Stimulated activated CD4-positive, alpha-beta T cell treated with anti-CD3 and anti-CD28 coated beads, Interleukin-12 subunit alpha, Interleukin-12 subunit beta, amount 100 ng/mL, for 4 hours (primary cell): ENCODE results near the gene TNFSF9.
A peak's percentile ranks its signal among the peaks of the same experiment; 100 is the strongest.

Experiments used
- DNase-seq: peaks from one replicate; pipeline ENCODE4 v3.0.0-alpha.2; 2020

TNFSF9 gene, protein sequence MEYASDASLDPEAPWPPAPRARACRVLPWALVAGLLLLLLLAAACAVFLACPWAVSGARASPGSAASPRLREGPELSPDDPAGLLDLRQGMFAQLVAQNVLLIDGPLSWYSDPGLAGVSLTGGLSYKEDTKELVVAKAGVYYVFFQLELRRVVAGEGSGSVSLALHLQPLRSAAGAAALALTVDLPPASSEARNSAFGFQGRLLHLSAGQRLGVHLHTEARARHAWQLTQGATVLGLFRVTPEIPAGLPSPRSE

GRCh38 chr19:6530386-6531162, at the start of gene TNFSF9:
TSS of gene TNFSF9 (plus strand) at chr19:6531026. CDS start at chr19:6531037, 11 bp downstream.
- peak; percentile 84 for DNase-seq

- peak; percentile 67 for DNase-seq
These were observed 49.1 kb upstream of the TNFSF9 start, which contains the start of gene DENND1C for GRCh38 chr19:6481541-6482342. TSS of gene DENND1C (minus strand) at chr19:6481787. CDS start at chr19:6481695, 92 bp downstream.

- no peak for DNase-seq
These were observed 48.5 kb upstream of the TNFSF9 start for GRCh38 chr19:6482343-6482686.

GRCh38 chr19:6483235-6483634, 47.6 kb upstream of the TNFSF9 start:
- DNase-seq = no peak

GRCh38 chr19:6484230-6484629, 46.6 kb upstream of the TNFSF9 start:
- no peak for DNase-seq

GRCh38 chr19:6484831-6485230, 46.0 kb upstream of the TNFSF9 start:
- DNase-seq = no peak

GRCh38 chr19:6489278-6490061, 41.4 kb upstream of the TNFSF9 start:
- no peak for DNase-seq

- DNase-seq = no peak
These were observed 40.7 kb upstream of the TNFSF9 start for GRCh38 chr19:6490134-6490533.

- no peak for DNase-seq
These were observed 38.8 kb upstream of the TNFSF9 start for GRCh38 chr19:6491802-6492592.

DNA sequence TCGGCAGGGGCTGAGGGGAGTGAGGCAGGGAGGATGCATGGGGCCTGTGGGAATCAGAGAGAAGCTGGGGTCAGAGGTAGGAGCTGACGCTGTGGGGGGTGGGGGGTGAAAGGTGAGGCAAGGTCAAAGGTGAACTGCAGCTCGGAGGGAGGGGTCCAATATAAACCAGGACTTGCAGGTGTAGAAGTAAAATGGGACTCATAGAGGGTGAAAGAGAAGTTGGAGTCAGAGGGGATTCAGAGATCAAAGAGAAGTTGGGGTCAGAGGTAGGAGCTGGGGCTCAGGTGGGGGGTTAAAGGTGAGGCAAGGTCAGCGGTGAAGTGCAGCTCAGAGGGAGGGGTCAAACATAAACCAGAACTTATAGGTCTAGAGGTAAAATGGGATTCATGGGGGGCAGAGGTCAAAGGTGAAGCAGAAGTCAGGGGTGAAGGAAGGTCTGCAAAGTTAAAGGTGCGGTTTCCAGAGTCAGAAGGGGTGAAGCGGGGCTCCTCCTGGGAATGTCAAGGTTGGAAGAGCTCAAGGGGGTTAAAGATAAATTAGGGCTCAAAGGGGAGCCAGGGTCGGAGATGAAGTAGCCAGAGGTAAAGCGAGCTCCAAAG, 36.3 kb upstream of the TNFSF9 start:
- no peak for DNase-seq

DNA sequence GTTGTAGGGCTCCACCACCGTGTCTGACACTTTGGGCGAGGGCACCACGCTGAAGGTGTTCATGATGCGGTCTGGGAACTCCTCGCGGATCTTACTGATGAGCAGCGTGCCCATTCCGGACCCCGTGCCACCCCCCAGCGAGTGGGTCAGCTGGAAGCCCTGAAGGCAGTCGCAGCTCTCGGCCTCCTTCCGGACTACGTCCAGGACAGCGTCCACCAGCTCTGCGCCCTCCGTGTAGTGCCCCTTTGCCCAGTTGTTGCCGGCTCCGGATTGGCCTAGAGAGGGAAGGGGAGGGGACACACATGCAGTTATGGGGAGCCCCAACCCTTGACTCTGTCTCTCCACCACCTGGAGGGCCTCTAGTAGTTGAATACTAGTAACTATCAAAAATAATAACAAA, 34.9 kb upstream of the TNFSF9 start:
- no peak for DNase-seq

GRCh38 chr19:6498294-6499036, 32.4 kb upstream of the TNFSF9 start:
- no peak for DNase-seq

DNA sequence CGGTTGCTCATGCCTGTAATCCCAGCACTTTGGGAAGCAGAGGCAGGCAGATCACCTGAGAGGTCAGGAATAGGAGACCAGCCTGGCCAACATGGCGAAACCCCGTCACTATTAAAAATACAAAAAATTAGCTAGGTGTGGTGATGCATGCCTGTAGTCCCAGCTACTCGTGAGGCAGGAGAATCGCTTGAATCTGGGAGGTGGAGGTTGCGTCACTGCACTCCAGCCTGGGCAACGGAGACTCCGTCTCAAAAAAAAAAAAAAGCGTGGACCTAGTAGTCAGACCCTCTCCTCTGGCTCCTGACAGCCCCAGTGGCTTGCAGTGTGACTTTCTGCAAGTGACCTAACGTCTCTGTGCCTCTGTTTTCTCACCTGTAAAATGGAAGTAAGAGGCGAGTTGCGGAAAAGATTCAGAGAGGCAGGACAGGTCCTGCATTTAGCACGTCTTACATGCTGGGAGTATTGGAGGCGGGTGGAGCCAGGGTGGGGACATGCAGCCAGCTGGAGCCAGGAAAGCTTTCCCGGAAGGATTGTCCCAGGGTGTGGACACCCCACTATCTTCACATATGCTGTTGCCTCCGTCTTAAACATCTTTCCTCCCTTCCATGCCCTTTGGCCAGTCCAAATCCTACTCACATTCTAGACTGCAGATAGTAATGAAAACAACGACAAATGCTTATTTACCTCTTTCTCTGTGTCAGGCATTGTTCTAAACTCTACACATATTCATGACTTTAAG, 31.6 kb upstream of the TNFSF9 start:
- DNase-seq = no peak

DNA sequence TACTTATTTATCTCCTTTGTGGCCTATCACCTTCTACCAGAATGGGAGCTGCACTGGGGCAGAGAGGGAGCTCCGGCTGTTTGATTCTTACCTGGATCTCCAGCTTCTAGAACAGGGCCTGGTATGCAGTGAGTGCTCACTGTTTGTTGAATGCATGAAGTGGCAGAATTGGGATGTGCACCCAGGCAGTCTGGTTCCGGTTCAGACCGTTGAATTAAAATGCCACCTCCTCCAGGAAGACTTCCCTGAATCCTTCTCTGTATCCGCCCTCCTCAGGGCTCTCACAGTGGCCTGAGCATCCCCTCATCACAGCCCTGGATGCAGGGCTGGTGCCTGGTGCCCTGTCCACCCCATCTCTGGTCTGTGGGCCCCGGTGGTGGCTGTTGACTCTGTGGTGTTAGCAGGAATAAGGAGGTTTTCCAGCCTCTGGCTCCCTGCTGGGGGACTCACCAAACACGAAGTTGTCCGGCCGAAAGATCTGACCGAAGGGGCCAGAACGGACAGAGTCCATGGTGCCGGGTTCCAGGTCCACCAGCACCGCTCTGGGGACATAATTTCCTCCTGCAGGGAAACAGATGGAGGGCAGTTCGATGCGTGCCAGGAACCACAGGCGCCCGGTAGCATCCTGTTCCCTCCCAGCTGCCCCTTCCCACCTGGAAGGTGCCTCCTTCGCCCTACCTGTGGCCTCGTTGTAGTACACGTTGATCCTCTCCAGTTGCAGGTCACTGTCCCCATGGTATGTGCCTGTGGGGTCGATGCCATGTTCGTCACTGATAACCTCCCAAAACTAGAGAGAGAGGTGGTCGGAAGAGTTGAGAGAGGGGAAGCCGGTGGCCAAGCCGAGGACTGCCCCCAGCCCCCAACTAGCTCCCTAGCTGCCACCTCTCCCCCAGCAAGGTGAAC, 29.7 kb upstream of the TNFSF9 start:
- DNase-seq = no peak

GRCh38 chr19:6501740-6502648, 28.8 kb upstream of the TNFSF9 start, which contains the start of gene TUBB4A:
TSS of gene TUBB4A (minus strand) at chr19:6502309. CDS start at chr19:6502212, 97 bp downstream.
- peak; percentile 46 for DNase-seq

DNA sequence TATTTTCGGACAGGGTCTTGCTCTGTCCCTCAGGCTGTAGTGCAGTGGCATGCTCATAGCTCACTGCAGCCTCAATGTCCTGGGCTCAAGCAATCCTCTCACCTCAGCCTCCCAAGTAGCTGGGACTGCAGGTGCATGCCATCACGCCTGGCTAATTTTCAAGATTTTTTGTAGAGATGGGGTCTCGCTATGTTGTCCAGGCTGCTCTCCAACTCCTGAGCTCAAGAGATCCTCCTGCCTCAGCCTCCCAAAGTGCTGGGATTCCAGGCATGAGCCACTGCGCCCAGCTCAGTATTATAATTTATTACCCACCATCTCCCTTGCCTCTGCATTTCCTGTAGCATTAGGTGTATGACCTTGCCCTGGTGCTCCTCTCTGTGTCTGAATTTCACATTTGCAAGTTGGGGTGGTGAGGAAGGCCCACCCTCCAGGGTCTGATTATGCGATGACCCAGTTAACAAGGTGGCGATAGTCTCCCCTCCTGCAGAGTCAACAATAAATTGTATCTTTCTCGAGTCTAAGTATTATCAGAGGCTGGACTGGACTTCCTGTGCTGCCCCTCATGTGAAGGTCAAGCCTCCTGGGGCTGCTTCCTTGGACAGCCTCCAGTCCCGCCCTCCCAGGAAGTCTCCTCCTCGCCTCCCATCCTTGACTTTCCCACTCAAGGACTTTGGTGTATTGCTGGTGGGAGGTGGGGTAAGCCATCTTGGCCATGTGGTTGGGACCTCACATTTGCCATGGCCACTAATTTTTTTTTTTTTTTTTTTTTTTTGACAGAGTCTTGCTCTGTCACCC, 27.2 kb upstream of the TNFSF9 start:
- no peak for DNase-seq
